Activated CD8-positive, alpha-beta memory T cell treated with anti-CD3 and anti-CD28 coated beads, Interleukin-2, amount 50 U/mL, for 24 hours (primary cell): ENCODE data around the gene BRCC3.
"Not testable (repeated sequence)": the region's sequence is repeated elsewhere in the genome, so short reads cannot be mapped to it uniquely, and the experiment has no call there.

Experiments used
- DNase-seq: peaks from one replicate; pipeline ENCODE4 v3.0.0-alpha.2; 2020; ENCODE audit errors: extremely low read depth

BRCC3 gene

DNA sequence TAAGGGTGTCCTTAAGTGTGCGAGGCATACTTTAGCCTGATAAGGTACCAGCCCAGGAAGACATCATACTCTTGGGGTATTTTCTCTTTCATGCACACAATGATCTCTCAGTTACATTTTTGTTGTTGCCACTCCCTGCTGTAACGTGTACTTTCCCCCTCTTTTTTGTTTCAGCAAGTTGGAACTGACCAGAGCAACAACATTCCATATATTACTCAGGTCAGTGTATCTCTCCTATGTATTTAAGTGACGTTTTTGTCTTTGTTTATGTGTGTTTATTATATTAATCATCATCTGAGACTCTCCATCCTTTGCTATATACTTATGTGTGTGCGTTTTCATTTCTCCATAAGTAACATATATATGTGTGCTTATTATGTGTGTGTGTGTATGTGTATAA lies 73.6 kb downstream of the BRCC3 start:
- no peak for DNase-seq

DNA sequence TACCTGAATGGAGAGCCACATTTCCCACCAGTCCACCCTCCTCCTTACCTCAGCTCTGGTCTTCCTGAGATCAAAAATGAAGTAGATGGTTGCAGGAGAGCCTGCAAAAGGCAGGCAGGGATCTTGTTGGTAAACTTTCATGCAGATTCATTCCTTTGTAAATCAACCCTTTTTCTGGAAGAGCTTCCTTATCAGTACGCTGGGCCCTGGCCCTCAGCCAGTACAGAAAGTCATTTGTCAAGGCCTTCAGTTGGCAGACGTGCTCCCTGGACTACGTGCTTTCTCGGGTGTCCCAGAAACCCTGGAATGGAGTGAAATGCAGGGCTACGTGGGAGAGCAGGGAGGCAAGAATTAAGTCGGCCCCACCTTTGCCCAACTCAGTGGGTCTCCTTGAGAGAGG lies 76.3 kb downstream of the BRCC3 start:
- not testable (repeated sequence) for DNase-seq

DNA sequence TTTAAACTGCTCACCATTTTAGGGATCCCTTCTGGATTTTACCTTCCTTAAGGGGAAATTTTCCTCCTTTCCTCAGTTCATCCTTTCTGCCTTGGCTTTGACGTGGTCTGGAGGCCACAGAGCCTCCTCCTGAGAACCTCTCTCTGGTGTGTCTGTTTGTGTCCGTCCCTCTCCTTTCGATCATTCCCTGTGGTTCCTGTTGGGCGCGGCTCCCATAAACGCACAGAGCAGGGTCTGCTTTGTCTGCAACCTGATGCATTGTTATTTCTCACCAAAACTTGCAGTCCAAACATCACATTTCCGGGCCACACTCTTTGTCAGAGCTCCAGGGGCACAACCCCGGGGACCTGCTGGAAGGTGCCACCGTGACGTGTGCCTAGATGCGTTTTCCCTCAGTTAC lies 76.9 kb downstream of the BRCC3 start:
- DNase-seq: not testable (repeated sequence)

DNA sequence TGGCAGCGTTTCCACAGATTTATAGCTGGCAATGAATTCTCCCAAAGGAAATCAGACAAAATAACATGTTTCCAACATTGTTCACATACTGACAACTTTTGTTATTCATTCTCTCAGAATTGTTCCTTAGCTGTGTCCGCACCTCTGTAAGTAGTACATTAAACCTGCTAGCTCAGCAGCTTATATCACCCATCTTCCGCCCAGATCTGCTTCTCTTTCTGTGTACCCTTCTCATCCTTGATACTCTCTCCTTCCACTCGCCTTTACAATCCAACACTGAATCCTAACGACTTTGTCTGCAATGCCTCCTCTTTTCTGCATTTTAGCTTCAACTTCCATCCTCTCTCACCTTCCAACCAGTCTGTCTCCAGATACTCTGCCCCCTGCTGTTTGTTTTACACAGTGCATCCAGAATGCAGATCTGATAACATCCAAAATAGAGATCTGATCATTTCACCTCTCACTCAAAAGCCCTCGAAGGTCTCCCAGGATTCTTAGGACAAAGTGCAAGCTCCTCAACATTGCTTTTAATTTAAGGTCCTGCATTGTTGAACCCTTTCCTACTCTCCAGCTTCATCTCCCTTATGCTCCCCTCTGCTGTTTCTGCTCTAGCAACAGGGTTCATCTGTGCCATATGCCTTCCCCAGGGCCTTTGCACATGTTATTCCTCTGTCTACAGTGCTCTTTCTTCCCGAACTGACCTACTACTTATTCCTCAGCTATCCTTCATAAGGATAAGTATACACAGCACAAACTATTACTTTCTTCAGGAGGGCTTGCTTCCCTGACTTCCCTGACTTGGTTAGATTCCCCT lies 77.6 kb downstream of the BRCC3 start:
- DNase-seq: no peak

DNA sequence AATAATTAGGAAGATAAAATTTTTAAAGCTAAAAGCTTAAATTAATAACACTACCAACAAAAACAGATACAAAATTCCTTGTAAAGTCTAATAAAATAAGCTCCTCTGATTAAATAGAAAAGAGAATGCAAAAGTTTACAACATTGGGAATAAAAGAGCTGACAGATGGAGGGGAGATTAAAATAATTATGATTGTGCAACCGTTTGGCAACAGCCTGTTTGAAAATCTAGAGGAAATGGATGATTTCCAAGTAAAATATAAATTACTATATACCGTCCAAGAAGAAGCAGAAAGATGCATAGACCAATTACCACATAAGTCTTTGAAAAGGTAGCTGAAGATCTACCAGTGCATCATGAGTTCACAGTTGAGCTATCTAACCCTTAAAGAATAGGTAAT lies 98.6 kb downstream of the BRCC3 start:
- no peak for DNase-seq
